Measurements from ENCODE around the gene MAMDC2.

GRCh38 chr9:70092190-70092589, 48.5 kb downstream of the MAMDC2 start:
- no peak for TF ChIP-seq CTCF (conservative IDR thresholded peaks at IDR 0.05 in 1 of 2, IDR thresholded peaks at IDR 0.05 in 1 of 2; ENCODE audit: low read depth in 1 of 2, low read length in 2 of 2)
- no peak for TF ChIP-seq EZH2 (IDR thresholded peaks at IDR 0.05; ENCODE audit: low read length, missing control alignments)
